ENCODE results near the gene CAMTA1. TPM values are rescaled to one million over a fixed set of nuclear protein-coding genes. Genes with fewer than 3 reads are reported as not detected.

CAMTA1 gene
- total RNA-seq, 1 experiment from 2014 or later: 102 TPM

GRCh38 chr1:7454895-7455784 lies 669.9 kb downstream of the CAMTA1 start:
- no peak for DNase-seq (ENCODE audit: low read depth)
- in situ Hi-C loops (cut with HindIII; ENCODE audit: low pct_unique_long_range_greater_than_20kb, low sequenced_read_pairs): no loop called here

DNA sequence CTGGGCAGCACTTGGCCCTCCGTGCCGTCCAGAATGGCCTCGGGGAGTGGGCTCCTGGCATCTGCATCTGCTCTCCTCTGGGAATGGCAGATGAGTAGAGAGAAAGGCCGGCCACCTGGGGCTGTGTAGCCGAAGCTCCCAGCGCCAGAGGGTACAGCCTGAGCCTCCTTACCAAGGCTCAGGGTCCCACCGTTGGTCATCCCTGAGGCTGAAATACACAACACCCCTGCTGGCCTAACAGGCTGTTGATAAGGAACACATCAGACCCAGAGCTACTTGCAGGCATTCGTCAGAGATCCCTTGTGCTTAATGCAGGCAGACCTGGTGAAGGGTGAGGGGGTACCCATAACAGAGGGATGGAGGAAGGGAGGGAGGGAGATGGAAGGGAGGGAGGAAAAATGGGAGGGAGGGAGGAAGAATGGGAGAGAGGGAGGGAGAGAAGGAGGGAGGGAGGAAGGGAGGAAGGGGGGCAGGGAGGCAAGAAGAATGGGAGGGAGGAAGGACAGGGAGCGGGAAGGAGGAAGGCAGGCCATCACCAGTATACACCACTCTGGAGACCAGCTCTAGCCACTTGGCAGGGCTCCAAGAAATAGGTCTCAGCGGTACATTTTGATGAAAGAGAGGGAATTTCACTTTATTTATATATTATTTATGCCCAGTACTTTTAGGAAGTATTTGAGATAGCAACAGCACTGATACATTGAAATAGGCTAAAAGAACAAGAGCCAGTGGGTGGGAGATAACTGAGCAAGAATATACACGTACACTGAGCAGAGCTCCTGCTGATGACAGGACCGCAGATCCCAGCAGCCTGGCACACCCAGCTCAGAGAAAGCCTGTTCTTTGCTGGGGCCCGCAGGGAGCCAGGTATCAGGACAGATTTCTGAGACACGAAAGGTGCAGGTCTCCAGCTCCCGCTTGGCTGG lies 670.8 kb downstream of the CAMTA1 start:
- DNase-seq (ENCODE audit: low read depth): no peak

DNA sequence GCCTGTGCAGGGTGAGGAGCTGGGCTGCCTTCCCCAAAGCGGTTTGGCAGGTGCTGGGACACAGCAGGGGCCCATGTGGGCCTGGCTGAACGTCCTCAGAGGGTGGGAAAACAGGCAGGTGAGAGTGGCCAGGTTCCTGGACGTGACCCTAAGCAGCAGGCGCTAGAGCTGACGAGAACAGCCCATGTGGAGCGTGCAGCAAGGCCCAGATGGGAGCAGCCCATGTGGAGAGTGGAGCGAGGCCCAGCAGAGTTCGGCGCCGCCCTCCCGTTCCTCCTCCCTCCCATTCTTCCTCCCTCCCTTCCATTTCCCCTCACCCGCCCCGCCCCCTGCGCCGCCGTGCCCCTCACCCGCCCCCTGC lies 671.4 kb downstream of the CAMTA1 start:
- no peak for DNase-seq (ENCODE audit: low read depth)
- in situ Hi-C loops (cut with HindIII; ENCODE audit: low pct_unique_long_range_greater_than_20kb, low sequenced_read_pairs): no loop called here

More for the DNA sequence above, 670.8 kb downstream of the CAMTA1 start:
- in situ Hi-C loops (cut with HindIII; ENCODE audit: low pct_unique_long_range_greater_than_20kb, low sequenced_read_pairs): no loop called here

GRCh38 chr1:7457811-7458210 lies 672.6 kb downstream of the CAMTA1 start:
- in situ Hi-C loops (cut with HindIII; ENCODE audit: low pct_unique_long_range_greater_than_20kb, low sequenced_read_pairs): no loop called here
- DNase-seq (ENCODE audit: low read depth): no peak

- no peak for DNase-seq (ENCODE audit: low read depth)
- in situ Hi-C loops (cut with HindIII; ENCODE audit: low pct_unique_long_range_greater_than_20kb, low sequenced_read_pairs): no loop called here
Observed at GRCh38 chr1:7458946-7459345, 673.7 kb downstream of the CAMTA1 start.

GRCh38 chr1:7459914-7460313 lies 674.7 kb downstream of the CAMTA1 start:
- DNase-seq (ENCODE audit: low read depth): no peak
- in situ Hi-C loops (cut with HindIII; ENCODE audit: low pct_unique_long_range_greater_than_20kb, low sequenced_read_pairs): no loop called here

DNA sequence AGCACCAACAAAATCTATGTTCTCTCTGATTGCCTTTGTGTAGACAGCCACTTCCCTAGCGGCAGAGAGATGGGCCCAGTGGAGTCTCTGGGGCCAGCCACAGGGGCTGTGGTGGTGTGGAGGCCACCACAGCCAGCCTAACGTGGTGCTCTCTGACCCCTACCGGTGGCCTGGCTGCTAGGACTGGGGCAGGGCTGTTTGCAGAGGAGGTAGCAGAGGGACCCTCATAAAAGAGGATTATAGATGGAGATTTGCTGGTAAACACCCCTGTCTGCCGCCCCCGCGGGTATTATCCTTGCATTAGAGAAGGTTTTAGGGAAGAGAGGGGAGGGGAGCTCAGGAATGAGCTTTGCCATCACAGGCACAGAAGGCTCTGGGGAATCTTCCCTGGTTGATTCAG lies 675.6 kb downstream of the CAMTA1 start:
- no peak for DNase-seq (ENCODE audit: low read depth)
- in situ Hi-C loops (cut with HindIII; ENCODE audit: low pct_unique_long_range_greater_than_20kb, low sequenced_read_pairs): no loop called here

DNA sequence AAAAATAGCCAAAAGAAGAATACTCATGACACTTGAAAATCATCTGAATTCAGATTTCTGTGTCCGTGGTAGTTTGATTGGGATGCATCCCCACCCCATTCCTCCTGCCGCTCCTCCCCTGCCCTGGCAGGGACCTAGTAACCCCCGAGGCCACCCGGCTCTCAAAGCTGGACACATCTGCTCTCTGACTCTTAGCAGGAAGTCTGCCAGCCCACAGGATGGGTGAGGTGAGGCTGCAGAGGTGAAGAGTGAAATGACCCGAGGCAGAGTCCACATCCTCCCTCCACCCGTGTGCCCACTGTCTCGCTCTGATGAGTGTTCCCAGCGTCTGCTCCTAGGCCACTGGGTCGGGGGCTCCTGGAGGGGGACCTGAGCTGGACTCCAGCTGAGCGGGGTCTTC lies 677.4 kb downstream of the CAMTA1 start:
- no peak for DNase-seq (ENCODE audit: low read depth)
- in situ Hi-C loops (cut with HindIII; ENCODE audit: low pct_unique_long_range_greater_than_20kb, low sequenced_read_pairs): no loop called here

DNA sequence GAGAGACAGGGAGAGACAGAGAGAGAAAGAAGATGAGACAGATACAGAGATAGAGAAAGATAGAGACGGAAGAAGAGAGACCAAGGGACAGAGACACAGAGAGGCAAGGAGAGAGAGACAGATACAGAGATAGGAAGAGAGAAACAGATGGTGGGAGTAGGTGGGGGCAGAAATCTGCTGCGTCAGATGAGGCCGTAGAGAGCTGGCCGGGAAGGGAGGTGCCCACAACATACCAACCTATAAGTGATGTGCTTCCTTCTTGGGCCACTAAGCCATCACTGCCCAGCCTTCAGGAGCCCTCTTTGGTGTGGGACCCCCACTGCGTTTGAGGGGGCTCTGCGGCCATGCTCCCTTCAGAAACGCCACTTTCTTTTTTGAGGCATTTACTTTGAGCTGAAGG lies 678.3 kb downstream of the CAMTA1 start:
- no peak for DNase-seq (ENCODE audit: low read depth)
- in situ Hi-C loops (cut with HindIII; ENCODE audit: low pct_unique_long_range_greater_than_20kb, low sequenced_read_pairs): no loop called here

GRCh38 chr1:7464736-7465135 lies 679.5 kb downstream of the CAMTA1 start:
- in situ Hi-C loops (cut with HindIII; ENCODE audit: low pct_unique_long_range_greater_than_20kb, low sequenced_read_pairs): no loop called here
- DNase-seq (ENCODE audit: low read depth): no peak

DNA sequence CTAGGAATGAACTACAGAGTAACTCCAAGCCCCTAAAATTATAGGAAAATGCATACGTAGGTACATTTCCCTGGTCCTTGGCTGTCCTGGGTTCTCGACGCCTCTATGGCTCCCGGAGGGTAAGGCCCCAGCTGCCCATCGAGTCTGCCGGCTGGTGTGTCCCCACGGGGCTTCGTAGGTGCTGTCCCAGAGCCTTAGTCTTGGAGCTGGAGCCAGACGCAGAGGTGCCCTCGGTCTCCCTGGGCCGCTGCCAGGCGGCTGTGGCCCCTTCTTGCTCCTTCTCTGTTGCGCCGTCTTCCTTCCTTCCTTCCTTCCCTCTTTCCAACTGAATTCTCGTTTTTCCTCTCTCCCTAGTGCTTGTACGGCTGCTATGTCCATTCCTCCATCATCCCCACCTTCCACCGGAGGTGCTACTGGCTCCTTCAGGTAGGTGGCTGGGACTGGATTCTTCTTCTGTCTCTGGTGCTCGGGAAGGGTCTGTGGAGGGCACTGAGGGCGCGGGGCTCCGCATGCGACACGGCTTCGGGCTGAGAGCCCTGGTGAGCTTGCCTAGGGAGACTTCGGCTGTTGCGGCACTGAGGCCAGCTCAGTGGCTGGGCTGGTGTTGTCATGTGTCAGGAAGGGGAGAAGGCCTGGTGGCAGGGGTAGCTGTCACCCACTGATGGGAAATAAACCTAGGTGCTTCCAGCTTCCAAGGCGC lies 682.4 kb downstream of the CAMTA1 start:
- in situ Hi-C loops (cut with HindIII; ENCODE audit: low pct_unique_long_range_greater_than_20kb, low sequenced_read_pairs): no loop called here
- no peak for DNase-seq (ENCODE audit: low read depth)

- no peak for DNase-seq (ENCODE audit: low read depth)
- in situ Hi-C loops (cut with HindIII; ENCODE audit: low pct_unique_long_range_greater_than_20kb, low sequenced_read_pairs): no loop called here
Observed at GRCh38 chr1:7468248-7468647, 683.0 kb downstream of the CAMTA1 start.

GRCh38 chr1:7469255-7469938 lies 684.1 kb downstream of the CAMTA1 start:
- DNase-seq (ENCODE audit: low read depth): no peak
- in situ Hi-C loops (cut with HindIII; ENCODE audit: low pct_unique_long_range_greater_than_20kb, low sequenced_read_pairs): no loop called here

GRCh38 chr1:7470904-7471638 lies 685.8 kb downstream of the CAMTA1 start:
- in situ Hi-C loops (cut with HindIII; ENCODE audit: low pct_unique_long_range_greater_than_20kb, low sequenced_read_pairs): no loop called here
- peak; percentile 94 for DNase-seq (ENCODE audit: low read depth)

DNA sequence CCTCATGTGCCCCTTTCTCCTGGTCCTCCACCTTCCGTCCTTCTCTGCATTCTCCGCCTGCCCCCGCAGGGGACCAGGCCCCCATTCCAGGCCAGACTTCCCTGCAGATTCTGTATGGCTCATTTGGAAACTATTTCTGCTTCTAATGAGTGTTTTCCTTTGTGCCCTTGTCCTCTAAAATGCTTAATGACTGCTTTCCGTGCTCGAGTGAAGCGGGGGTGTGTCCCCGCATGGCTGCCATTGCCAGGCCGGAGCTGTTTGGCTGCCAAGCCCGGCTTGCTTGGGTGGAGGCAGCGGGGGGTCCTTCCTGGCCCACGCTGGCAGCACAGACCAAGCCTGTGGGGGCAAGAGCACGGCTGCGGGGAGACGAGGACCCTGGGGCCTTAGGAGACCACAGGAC lies 686.6 kb downstream of the CAMTA1 start:
- in situ Hi-C loops (cut with HindIII; ENCODE audit: low pct_unique_long_range_greater_than_20kb, low sequenced_read_pairs): no loop called here
- peak; percentile 62 for DNase-seq (ENCODE audit: low read depth)

DNA sequence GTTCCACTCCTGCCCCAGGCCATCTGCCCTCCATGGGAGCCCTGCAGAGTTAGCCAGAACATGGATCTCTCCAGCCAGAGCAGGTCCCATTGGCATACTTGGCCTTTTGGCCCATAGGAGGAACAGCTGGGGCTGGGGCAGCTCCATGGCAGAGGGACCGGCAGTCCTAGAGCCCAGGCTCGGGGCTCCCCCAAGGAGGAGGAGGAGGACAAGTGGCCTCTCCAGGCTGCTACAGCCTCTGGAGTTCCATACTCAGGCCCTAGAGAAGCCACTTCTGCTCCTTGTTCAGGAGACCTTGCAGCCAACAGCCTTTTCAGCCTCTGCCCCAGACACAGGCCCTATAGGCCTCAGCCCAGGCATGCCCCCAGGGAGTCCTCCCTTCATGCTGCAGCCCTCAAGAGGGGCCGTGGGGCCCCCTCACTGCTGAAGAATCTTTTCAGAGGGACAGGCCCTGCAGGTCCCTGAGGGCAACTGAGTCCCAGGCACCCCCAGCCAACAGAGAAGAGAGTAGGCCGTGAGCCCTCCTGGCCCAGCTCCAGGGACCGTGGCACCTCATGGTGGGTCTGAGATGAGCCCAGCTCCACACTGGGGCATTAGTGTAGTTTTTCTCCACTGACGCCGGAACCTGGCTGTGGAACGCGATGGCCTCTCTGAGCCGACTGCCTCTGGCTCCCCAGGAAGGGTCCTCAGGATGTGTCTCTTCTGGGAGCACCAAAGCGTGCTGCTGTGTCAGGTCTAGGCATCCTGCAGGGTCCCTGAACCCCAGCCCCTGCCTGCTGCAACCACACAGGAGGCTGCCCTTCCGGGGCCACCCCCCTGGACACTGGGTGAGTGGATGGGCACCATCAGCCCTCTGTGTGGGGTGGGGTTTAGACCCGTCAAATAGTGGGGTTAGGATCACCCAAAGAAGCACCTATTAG lies 688.2 kb downstream of the CAMTA1 start:
- in situ Hi-C loops (cut with HindIII; ENCODE audit: low pct_unique_long_range_greater_than_20kb, low sequenced_read_pairs): no loop called here
- no peak for DNase-seq (ENCODE audit: low read depth)

- in situ Hi-C loops (cut with HindIII; ENCODE audit: low pct_unique_long_range_greater_than_20kb, low sequenced_read_pairs): no loop called here
- DNase-seq (ENCODE audit: low read depth): no peak
Observed at GRCh38 chr1:7474143-7474490, 688.9 kb downstream of the CAMTA1 start.

Measured in Caki2 (cell line).